Right renal pelvis (tissue), 4 donors: ENCODE measurements around the gene CTSL. TPM values are rescaled to one million over a fixed set of nuclear protein-coding genes. Genes with fewer than 3 reads are reported as not detected.

ENCODE experiments used
- DNase-seq, 4 donors: peaks; one replicate each; pipeline ENCODE4 v3.0.0-alpha.2; 2013; ENCODE audit warnings: low read depth in 4 of 4, low spot score in 3 of 4, missing footprints in 1 of 4
- polyA plus RNA-seq, 4 donors: library from polyadenylated mRNA; unstranded; fragments of 120-200 nt; gene quantifications; one replicate each; pipeline ENCODE4 v1.2.1, GENCODE V29; 2013; ENCODE audit not compliant: insufficient read length in 4 of 4

The CTSL gene
- polyA plus RNA-seq, 4 donors, result 150 to 170 (median 165) TPM

DNA sequence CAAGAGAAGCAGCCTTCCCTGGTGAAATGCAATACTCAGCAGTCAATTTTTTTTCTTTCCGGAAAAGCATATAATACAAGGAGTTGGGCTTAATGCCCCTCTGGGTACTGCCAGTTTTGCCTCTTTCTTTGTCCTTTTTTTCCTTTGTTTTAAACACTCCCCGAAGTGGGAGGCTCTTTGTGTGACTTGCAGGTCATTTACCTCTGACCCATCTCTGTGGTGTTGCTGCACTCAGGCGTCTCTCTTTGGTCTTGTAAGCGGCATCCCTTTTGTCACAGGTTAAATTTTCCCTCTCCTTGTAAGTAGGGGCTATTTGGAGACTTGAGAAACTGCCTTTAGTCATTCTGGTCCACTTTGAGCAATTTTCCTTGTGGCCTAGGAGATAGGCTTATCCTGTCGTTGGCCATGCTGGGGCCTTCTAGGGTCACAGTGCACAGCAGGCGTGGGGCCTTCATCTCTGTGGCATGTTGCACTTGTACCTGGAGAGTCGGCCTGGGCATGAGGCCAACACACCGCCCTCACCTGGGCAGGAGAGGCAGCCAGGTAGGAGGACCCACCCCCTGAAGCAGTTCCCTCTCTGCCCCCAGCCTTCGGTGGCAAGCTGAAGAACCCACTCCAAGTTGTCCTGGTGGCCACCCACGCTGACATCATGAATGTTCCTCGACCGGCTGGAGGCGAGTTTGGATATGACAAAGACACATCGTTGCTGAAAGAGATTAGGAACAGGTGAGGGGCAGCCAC, 27.7 kb upstream of the CTSL start:
- DNase-seq, result no peak

DNA sequence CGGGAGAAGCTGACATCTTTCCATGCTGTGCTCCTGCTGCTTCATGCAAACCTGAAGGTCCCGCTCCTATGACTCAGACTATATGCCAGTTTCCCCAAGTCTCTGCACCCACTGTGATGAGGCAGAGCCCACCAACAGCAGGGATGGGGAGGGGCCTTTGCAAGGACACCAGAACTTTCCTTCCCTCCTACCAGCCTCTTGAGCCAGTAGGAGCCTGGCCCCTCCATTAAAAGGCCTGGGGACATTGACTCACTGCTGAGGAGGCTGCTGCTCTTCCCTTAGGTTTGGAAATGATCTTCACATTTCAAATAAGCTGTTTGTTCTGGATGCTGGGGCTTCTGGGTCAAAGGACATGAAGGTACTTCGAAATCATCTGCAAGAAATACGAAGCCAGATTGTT, 26.1 kb upstream of the CTSL start:
- DNase-seq, result no peak

DNA sequence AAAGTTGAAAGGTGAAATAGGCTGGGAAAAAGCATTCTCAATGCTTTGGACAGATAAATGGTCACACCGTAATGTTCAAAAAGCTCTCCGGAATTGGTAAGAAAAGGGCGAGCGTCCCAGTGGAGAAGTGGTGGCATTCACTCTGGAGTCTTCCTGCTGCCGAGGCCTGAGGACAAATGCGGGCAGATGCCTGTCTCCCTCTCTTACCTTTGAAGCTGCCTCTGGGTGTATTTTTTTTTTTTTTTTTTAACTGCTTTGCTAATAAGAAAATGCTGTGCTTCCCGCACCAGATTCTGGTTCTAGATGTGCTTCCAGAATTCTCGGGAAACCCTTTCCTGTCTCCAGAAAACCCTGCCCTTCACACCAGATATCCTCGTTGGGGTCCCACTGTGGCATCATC, 24.4 kb upstream of the CTSL start:
- no peak for DNase-seq

DNA sequence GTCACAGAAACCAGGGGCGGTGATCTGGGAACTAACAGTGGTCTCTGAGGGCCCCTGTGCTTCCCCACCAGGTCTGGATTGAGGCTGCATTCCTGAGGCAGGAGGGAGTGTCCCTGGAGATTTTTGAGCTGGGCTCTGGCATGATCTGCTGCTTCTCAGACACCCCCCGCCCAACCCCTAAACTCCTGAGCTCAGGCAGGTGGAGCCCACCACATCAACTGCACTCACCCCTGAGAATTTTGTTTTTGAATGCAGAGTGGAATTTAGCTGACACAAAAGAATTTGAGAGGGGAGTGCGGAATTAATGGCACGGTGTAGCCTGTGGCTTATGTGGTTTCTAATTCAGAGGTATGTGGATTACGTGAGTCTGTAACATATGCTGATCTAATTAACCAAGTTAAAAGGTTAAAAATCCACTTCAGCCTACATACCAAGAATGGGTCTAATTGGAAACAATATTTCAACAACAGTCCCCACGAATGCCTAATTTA, 23.9 kb upstream of the CTSL start:
- no peak for DNase-seq

DNA sequence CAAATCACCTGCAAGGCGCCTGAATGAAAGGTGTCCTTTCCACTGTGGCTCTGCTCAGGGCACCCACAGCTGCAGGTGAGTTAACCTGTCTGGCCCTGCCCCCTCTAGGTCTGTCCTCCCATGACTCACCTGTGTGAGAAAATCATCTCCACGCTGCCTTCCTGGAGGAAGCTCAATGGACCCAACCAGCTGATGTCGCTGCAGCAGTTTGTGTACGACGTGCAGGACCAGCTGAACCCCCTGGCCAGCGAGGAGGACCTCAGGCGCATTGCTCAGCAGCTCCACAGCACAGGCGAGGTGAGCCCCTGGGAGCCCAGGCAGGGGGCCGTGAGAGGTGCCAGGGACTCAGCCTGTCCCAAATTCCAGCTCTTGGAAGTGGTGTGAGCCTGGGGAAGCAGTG, 23.0 kb upstream of the CTSL start:
- no peak for DNase-seq

DNA sequence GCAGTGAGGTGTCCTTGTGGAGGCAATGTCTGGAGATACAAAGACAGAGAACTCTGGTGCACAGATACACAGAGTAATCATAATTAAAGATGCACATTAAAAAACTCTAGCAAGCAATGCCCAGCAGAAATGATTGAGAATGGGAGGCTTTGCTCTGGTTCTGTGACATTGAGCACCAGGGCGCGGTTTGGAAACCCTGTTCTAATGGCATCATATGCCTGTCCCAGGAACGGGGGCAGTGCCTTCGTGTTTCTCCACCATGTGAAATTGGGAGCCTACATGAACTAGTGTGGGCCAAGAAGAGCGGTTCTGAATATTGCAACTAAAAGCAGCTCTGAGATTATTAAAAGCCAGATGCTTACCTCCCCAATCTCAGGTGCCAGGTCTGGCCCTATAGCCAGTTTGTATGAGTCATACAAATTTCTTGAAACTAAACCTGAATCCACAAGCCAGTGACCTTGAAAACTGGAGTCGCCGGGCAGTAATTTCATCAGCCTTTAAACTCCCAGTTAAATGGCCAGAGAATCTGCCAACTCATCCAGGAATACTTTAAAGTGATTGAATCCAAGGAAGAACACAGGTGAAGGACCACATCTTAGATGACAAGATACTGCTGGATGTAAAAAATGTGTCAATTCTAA, 22.2 kb upstream of the CTSL start:
- DNase-seq, result no peak

DNA sequence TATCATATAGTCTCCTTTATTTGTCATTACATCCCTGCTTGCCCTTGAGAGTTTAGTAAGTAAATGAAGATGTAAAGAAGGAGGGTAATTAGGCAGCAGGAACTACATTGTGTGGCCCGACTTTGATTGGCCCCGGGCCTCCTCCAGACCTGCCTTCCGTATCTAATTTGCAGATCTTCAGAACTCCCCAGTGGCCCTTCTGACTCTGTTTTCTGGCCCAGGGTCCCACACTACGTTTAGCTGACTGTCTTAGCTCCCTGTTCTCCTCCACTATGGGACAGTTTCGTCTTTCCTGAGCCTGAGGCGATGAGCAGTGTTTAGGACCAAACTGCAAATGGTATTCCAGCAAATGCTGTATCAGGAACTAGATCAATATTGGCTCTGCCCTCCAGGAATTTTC, 21.6 kb upstream of the CTSL start:
- no peak for DNase-seq

DNA sequence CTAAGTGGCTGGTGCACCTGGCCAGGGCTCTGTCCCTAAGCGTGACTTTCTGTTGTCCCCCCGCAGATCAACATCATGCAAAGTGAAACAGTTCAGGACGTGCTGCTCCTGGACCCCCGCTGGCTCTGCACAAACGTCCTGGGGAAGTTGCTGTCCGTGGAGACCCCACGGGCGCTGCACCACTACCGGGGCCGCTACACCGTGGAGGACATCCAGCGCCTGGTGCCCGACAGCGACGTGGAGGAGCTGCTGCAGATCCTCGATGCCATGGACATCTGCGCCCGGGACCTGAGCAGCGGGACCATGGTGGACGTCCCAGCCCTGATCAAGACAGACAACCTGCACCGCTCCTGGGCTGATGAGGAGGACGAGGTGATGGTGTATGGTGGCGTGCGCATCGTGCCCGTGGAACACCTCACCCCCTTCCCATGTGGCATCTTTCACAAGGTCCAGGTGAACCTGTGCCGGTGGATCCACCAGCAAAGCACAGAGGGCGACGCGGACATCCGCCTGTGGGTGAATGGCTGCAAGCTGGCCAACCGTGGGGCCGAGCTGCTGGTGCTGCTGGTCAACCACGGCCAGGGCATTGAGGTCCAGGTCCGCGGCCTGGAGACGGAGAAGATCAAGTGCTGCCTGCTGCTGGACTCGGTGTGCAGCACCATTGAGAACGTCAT, 19.7 kb upstream of the CTSL start:
- DNase-seq, result no peak

DNA sequence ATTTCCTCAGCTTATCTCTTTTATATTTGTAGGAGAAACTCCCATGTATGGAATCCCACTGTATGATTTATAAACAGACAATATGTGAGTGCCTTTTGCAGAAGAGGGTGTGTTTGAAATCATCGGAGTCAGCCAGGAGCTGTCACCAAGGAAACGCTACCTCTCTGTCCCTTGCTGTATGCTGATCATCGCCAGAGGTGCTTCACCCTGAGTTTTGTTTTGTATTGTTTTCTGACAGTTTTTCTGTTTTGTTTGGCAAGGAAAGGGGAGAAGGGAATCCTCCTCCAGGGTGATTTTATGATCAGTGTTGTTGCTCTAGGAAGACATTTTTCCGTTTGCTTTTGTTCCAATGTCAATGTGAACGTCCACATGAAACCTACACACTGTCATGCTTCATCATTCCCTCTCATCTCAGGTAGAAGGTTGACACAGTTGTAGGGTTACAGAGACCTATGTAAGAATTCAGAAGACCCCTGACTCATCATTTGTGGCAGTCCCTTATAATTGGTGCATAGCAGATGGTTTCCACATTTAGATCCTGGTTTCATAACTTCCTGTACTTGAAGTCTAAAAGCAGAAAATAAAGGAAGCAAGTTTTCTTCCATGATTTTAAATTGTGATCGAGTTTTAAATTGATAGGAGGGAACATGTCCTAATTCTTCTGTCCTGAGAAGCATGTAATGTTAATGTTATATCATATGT, 18.0 kb upstream of the CTSL start:
- DNase-seq, result no peak

DNA sequence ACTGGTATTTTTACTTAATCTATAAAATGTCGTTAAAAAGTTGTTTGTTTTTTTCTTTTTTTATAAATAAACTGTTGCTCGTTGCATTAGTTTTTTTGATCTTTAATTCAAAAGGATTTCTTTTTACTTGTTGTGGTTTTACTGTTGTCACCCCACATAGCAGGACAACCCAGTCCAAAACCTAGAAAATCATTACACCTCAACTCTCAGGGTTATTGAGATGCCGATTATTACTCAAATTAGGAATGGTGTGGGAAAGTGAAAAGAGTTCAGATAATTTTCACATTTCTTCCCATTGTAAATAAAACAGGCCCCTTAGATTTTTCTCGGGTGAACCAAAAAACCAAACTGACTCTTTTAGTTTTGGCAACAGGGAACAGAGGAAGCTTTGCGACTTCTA, 17.4 kb upstream of the CTSL start:
- DNase-seq, result no peak

DNA sequence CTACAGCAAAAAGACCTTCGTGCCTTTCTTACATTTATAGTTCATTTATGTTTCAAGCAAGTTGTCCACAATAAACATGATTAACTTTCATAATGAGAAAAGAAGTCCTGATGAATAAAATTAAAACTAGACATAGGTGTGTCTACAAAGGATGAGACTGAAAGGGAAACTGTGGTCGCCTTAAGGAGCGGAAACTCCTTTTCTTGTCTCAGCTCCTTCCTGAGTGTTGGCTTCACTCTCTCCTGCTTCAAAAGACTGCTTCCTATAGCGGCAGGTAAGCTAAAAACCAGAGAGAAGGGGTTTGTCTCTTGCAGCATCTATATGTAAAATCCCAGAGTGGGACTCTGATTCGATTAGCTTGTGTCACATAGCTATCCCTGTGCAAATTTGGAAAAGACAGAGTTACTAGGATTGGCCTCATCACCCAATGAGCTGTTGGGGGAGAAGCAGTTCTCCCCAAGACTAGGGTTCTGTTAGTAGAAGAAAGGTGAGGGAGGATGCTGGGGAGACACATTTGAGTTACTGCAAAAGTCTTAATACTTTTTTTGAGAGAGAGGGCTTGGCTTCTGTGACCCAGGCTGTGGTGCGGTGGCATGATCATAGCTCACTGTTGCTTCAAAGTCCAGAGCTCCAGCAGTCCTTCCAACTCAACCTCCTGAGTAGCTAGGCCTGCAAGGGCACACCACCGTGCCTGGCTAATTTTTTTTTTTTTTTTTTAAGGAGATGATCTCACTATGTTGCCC, 16.8 kb upstream of the CTSL start:
- no peak for DNase-seq

DNA sequence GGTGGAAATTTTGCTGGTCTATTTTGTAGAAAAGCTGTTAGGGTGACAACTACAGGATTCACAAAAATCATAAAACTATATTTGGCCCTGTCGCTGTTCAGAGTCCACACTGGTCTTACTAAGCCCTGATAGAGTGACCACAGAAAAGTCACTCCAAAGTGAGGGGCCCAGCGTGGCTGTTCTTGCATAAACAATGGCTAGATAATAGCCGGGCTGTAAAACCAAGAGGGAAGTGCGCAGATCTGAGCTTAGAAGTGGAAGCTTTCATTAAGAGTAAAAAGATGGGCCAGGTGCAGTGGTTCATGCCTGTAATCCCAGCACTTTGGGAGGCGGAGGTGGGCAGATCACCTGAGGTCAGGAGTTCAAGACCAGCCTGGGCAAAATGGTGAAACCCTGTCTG, 15.5 kb upstream of the CTSL start:
- DNase-seq, result no peak

DNA sequence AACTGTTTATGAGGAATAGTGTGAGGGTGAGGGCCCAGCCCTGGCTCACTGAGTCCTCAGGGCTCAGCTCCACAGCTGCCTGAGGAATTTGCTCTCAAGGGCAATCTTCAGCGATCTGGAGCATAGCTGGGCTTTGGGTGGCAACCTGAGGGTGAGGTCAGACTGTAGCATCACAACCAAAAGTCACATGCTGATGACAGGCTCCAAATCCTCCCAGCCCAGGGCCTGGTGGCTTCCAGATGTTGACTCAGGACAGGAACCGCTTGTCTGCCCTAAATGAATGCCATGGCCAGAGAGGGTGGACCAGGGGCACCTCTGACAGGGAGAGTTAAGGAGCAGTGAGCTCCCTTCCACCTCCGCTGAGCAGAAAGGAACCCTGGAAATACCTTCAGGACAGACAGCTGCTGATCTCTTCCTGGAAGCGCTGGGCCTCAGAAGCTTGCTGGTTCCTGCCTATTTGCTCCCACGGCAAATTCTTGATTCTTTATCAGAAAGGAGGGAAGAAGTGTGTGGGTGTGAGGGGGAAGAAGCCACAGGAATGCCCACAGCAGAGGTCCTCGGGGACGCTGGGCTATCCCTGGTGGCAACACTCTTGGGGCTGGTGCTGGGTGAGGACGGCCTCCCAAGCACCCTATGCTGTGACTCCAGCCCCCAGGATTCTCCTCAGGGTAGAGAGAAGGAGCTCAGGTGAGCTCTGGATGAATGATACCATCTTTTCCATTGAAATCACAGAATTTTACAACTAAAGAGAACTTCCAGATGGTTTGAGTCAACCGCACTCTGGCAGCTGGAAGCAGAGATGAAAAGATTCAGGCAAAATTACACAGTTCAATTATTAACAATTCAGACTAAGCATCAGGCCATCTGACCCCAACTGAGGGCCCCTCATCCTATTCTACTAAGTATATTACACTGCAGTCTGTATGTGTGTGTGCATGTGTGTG, 13.8 kb upstream of the CTSL start:
- no peak for DNase-seq

DNA sequence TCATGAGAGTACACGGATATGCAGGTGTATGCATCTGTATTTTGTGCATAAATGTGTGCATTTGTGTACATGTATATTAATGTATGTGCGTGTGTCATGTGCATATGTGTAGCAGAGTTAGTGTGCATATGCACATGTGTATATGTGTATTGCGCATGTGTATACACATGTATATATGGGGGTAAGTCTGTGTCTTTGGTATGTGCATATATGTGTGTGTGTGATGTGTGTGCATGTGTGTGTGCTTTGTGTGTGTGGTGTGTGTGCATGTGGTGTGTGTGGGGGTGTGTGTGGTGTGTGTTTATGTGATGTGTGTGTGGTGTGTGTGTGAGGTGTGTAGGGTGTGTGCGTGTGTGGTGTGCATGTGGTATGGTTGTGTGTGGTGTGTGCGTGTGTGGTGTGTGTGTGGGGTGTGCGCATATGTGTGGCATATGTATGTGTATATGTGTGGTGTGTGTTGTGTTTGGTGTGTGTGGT, 13.1 kb upstream of the CTSL start:
- no peak for DNase-seq

DNA sequence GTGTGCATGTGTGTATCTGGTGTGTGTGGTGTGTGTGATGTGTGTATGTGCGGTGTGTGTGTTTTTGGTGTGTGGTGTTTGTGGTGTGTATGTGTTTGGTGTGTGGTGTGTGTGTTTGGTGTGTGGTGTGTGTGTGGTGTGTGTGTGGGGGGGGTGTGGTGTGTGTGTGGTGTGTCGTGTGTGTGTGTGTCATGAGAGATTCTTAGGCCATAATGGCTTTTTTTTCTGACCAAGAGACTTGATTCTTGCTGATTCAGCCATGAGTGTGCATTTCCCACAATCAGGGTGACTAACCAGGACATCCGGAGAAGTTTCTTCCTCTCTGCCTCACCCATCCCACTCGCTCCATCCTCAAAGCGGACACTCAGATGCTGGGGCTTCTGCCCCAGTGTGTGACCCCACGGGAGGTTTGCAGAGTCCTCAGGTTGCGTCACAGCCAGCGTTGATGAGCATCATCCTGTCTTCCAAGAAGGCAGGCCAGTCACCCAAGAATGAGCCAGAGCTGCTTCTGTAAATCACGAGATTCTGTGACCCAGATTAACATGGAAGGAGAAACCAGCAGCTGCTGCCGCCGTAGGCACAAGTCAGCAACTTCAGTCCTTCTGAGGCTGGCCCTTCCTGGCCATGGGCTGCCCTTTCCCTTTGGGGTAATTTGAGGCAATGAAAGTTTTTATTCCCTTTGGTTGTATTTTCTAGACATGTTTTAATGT, 12.5 kb upstream of the CTSL start:
- DNase-seq, result no peak

DNA sequence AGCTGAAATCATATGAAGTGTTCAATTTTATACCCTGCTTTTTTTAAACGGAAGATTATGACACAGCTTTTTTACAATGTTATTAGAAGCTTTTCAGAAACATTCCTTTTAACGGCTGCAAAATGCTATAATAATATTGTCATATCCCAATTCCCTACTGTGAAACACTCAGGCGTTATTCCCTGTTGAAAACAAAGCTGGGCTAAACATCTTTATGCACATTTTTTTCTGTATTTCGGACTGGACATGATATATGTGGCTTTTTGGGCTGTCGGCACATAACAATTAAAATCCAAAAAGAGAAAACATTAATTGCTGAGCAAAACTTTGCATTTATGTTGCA, 12.0 kb upstream of the CTSL start:
- no peak for DNase-seq

DNA sequence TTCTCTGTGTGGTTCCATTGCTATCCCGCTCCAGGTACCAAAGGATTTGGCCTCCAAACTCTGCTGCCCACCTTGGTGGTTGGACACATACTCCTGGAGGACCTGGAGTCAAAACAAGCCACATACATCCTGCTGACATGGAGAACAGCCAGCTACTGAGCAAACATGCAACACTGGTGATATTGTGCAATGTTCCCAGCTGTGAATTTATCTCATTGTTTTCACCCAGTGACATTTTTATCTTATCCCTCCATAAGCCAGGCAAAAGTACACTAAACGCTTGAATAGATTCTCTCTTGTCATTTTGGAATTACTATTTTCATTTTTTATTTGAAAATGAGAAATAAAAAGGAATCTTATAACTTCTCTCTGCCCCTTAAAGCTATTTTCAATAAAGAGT, 11.1 kb upstream of the CTSL start:
- DNase-seq, result no peak

DNA sequence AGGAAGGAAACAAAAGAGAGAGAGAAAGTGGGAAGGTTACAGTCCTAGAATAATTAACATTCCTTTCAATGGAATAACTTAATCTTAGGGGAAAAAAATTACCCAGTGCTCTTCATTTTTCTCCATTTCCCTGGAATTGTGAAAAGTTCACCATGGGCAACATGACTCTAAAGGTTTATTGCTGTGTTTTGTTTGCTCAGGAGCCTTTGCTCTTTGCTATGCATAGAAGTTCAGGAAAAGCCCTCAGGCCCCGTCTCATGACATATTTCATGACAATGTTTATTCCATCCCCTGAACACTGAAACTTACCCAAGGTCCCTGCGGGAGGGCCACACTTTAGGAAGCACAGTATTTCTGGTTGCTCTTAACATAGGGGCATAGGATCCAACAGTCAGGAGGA, 9.8 kb upstream of the CTSL start:
- DNase-seq, result no peak

DNA sequence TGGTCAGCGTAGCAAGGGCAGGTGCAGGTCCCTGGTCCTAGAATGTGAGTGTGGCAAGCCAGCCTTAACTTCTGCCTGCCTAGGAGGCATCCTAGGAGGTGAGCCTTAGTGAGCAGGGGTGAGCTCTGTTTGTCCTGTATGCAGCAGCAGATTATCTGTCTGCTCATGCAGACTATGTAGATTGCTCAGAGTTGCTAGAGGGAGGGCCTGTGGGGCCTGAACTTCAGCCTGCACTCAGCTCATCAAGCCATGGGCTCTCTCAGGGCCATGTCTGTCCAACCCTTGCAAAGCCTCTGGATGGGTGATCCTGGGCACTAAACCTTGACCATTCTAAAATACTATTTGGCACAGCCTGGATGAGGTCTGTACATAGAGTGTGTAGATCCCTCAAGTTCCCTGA, 8.5 kb upstream of the CTSL start:
- DNase-seq, result no peak
